Neutrophil (primary cell): ENCODE results near the gene C1QL4.
A peak's percentile ranks its signal among the peaks of the same experiment; 100 is the strongest.

Source experiments
- H3K27ac ChIP-seq: fragments of 200-600 bp; sonication (generic); 2 replicates; pipeline ENCODE4 v1.5.1; 2016; ENCODE audit warnings: mild to moderate bottlenecking, moderate library complexity
- H3K27me3 ChIP-seq: fragments of 200-600 bp; sonication (generic); 2 replicates; pipeline ENCODE4 v1.6.0; 2016; ENCODE audit warnings: mild to moderate bottlenecking
- H3K36me3 ChIP-seq: fragments of 200-600 bp; sonication (generic); 2 replicates; pipeline ENCODE4 v1.5.1; 2017
- H3K4me1 ChIP-seq, 2 experiments: fragments of 200-600 bp in 1 of 2; sonication (generic) in 1 of 2; 1 replicate in 1 of 2; 2 replicates in 1 of 2; pipeline versions ENCODE4 v1.5.1 to v1.6.1; 2013 to 2016; ENCODE audit warnings: low read depth in 1 of 2, low read length in 1 of 2, mild to moderate bottlenecking in 1 of 2, moderate library complexity in 1 of 2; ENCODE audit not compliant: control insufficient read depth in 1 of 2, insufficient read depth in 1 of 2
- H3K4me3 ChIP-seq, 2 experiments: fragments of 200-600 bp in 1 of 2; sonication (generic) in 1 of 2; 1 replicate in 1 of 2; 2 replicates in 1 of 2; pipeline ENCODE4 v1.5.1; 2013 to 2016; ENCODE audit warnings: low read depth in 1 of 2, low read length in 1 of 2, mild to moderate bottlenecking in 1 of 2, moderate library complexity in 1 of 2
- H3K9me3 ChIP-seq: fragments of 200-600 bp; sonication (generic); 2 replicates; pipeline ENCODE4 v1.5.1; 2016
- CTCF ChIP-seq: fragments of 200-600 bp; sonication (generic); IDR thresholded peaks from 2 replicates; pipeline ENCODE4 v1.5.1; 2016; ENCODE audit warnings: antibody characterized with exemption

Gene C1QL4

DNA sequence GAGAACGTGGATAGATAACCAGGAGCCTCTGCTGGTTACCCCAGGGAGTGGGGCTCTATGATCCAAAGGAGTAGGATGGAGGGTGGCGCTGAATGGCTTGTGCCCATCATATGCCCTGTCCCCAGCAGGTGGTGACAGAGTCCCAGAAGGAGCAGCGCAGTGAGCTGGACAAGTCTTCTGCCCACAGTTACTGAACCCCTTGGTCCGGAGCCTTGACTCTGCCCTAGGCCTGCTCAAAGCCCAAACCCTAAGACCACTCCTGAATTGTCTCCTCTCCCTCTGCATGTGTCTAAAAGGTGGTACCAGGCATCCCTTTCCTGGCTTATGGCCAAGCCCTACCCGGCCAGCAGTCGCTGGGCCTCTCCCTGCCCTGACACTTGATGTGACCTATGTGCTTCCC lies 38.8 kb downstream of the C1QL4 start:
- H3K4me3 ChIP-seq, result no peak overlapping the region
- no peak overlapping the region for H3K27ac ChIP-seq
- peaks cover 96% of the 10 kb centered on the region for H3K27me3 ChIP-seq
- H3K4me1 ChIP-seq, result peaks cover 15 to 28% of the 10 kb centered on the region in 2 experiments
- no peaks in the 10 kb centered on the region for H3K9me3 ChIP-seq
- no peak for TF ChIP-seq CTCF
- no peaks in the 10 kb centered on the region for H3K36me3 ChIP-seq

DNA sequence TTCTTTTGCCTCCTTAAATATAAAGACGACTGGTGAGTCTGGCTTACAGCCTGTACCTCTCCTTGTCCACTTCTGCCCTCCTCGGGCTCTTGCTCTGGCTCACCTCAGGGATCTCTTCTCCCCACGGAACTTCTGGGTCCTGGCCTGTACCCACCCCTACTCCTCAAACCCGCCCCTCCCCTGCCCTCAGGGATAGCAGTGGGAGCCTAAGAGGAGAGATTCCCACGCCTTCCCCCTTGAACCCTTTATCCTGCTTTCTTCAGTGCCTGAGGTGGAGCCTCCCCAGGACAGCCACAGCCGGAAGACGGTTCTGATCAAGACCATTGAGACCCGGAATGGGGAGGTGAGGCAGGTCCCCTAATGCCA lies 39.3 kb downstream of the C1QL4 start:
- TF ChIP-seq CTCF, result no peak
- no peaks in the 10 kb centered on the region for H3K9me3 ChIP-seq
- peak overlapping the region in 1 of 2 experiments; percentile 52 for H3K4me3 ChIP-seq
- H3K4me1 ChIP-seq, result peaks cover 15 to 28% of the 10 kb centered on the region in 2 experiments
- H3K27ac ChIP-seq, result no peak overlapping the region
- peaks cover 96% of the 10 kb centered on the region for H3K27me3 ChIP-seq
- H3K36me3 ChIP-seq, result no peaks in the 10 kb centered on the region

DNA sequence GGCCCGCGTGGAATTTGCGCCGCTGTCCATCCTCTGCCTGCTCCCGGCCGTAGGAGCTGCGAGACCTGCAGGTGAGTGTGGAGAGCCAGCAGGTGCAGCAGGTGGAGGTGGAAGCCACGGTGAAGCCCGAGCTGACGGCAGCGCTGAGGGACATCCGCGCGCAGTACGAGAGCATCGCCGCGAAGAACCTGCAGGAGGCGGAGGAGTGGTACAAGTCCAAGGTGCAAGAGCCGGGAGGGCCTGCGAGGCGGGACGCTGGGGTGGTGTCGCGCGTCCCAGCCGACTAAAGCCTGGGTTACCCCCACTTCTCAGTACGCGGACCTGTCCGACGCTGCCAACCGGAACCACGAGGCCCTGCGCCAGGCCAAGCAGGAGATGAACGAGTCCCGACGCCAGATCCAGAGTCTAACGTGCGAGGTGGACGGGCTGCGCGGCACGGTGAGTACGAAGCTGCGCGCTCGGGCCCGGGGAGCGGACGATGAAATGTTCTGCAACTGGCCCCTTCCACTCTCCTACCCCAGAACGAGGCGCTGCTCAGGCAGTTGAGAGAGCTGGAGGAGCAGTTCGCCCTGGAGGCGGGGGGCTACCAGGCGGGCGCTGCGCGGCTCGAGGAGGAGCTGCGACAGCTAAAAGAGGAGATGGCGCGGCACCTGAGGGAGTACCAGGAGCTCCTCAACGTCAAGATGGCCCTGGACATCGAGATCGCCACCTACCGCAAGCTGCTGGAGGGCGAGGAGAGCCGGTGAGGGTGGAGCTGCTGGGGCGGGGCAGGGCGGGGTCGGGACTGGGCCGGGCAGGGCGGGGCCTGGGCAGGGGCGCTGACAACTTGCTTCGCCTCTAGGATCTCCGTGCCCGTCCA lies 39.9 kb downstream of the C1QL4 start:
- H3K27ac ChIP-seq, result no peak overlapping the region
- H3K4me1 ChIP-seq, result peaks cover 15 to 28% of the 10 kb centered on the region in 2 experiments
- no peak for TF ChIP-seq CTCF
- no peaks in the 10 kb centered on the region for H3K9me3 ChIP-seq
- no peaks in the 10 kb centered on the region for H3K36me3 ChIP-seq
- peak overlapping the region; percentile 35 to 52 for H3K4me3 ChIP-seq
- peaks cover 99% of the 10 kb centered on the region for H3K27me3 ChIP-seq

DNA sequence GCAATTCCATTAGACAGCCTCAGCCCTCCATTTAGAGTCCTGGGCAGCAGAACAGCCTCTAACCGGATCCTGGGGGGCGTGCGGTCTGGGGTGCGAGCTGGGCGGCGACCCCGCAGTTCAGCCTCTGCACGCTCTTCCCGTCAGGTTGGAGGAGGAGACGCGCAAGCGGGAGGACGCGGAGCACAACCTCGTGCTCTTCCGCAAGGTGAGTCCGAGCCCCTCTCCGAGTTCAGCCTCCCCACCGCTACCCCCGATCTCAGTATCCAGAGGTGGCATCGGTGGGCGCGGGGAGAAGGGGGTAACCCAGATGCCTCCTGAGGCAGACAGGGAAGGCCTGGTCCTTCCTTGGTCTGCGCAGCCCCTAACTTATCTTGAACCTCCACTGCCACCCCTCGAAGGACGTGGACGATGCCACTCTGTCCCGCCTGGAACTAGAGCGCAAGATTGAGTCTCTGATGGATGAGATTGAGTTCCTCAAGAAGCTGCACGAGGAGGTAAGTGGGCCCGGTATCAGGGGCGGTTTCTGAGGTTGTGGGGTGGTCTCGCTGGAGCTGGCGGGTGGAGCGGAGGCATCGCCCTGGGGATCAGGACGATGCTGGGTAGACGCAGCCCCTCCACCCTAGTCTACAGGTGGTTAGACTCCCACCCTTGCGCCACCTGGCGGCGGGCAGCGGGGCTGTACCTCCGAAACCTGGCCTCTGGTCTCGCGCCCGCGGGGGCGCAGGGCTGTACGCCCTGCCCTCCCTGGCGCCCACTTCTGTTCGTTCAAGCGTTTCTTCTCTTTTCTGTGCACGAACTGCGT lies 40.8 kb downstream of the C1QL4 start:
- no peaks in the 10 kb centered on the region for H3K36me3 ChIP-seq
- TF ChIP-seq CTCF, result peak; percentile 50
- H3K4me1 ChIP-seq, result peaks cover 15 to 28% of the 10 kb centered on the region in 2 experiments
- H3K4me3 ChIP-seq, result peak overlapping the region; percentile 35 to 52
- no peaks in the 10 kb centered on the region for H3K9me3 ChIP-seq
- peaks cover 100% of the 10 kb centered on the region for H3K27me3 ChIP-seq
- no peak overlapping the region for H3K27ac ChIP-seq

GRCh38 chr12:49295082-49295936 lies 41.7 kb downstream of the C1QL4 start, which contains the start of gene PRPH:
PRPH (plus strand) TSS chr12:49295147; CDS start chr12:49295201, 54 bp downstream.
- no peaks in the 10 kb centered on the region for H3K36me3 ChIP-seq
- H3K4me3 ChIP-seq, result no peak within 1 kb of the TSS
- peaks cover 15 to 28% of the 10 kb centered on the region in 2 experiments for H3K4me1 ChIP-seq
- H3K27ac ChIP-seq, result no peak within 1 kb of the TSS
- TF ChIP-seq CTCF, result no peak
- H3K27me3 ChIP-seq, result peaks cover 100% of the 10 kb centered on the region
- no peaks in the 10 kb centered on the region for H3K9me3 ChIP-seq
